Sigmoid colon (tissue), 7 donors: Measurements from ENCODE around the gene ALDH3A2. TPM values are rescaled to one million over a fixed set of nuclear protein-coding genes. Genes with fewer than 3 reads are reported as not detected.

Experiments used
- DNase-seq: peaks from one replicate; pipeline ENCODE4 v3.0.0-alpha.2; 2019
- H3K27ac ChIP-seq, 4 donors: fragments of 200-600 bp; sonication (generic); one replicate each; pipeline ENCODE4 v1.5.1; 2016 to 2019; ENCODE audit warnings: mild to moderate bottlenecking in 1 of 4
- H3K27me3 ChIP-seq, 3 donors: fragments of 200-600 bp; sonication (generic); one replicate each; pipeline ENCODE4 v1.5.1; 2019; ENCODE audit warnings: mild to moderate bottlenecking in 1 of 3
- H3K36me3 ChIP-seq, 4 donors: fragments of 200-600 bp; sonication (generic); one replicate each; pipeline ENCODE4 v1.5.1; 2016 to 2019
- H3K4me1 ChIP-seq, 4 donors: fragments of 200-600 bp; sonication (generic); one replicate each; pipeline ENCODE4 v1.5.1; 2017 to 2019
- H3K4me3 ChIP-seq, 4 donors: fragments of 200-600 bp; sonication (generic); one replicate each; pipeline ENCODE4 v1.5.1; 2017 to 2019; ENCODE audit warnings: mild to moderate bottlenecking in 2 of 4, moderate library complexity in 1 of 4
- H3K9me3 ChIP-seq, 4 donors: fragments of 200-600 bp in 3 of 4; sonication (generic) in 3 of 4; one replicate each; pipeline versions ENCODE4 v1.5.1 to v1.6.1; 2013 to 2019
- EP300 ChIP-seq, 4 donors: sonication (generic); formaldehyde crosslinking; IDR thresholded peaks; one replicate each; pipeline ENCODE4 v1.6.1; 2017; ENCODE audit warnings: antibody characterized with exemption in 4 of 4
- POLR2A ChIP-seq, 2 donors: fragments of 450-650 bp; IDR thresholded peaks; one replicate each; pipeline ENCODE4 v1.6.1; 2016; ENCODE audit warnings: antibody characterized with exemption in 2 of 2, mild to moderate bottlenecking in 2 of 2, moderate library complexity in 2 of 2
- POLR2AphosphoS5 ChIP-seq, 4 donors: sonication (generic); formaldehyde crosslinking; IDR thresholded peaks; one replicate each; pipeline ENCODE4 v1.6.1; 2017; ENCODE audit warnings: antibody characterized with exemption in 4 of 4
- WGBS, 2 donors: extraction: QIAGEN DNeasy Blood & Tissue Kit; methylation state at CpG; one replicate each; pipeline ENCODE4 v1.1.7; 2013; 5-methylcytosine and 5-hydroxymethylcytosine counted together
- intact Hi-C: fragments of 100-400 bp; cut with DNase I; formaldehyde crosslinking; loops from one replicate; pipeline ENCODE4 v1.15.1; 2023
- polyA plus RNA-seq, 3 donors: library from polyadenylated mRNA; stranded (reverse); fragments of 200-250 nt; gene quantifications; one replicate each; pipeline ENCODE4 v1.2.3, GENCODE V29; 2013
- total RNA-seq, 4 donors: library from RNA; depleted of rRNA; stranded (reverse); fragments of >200 nt; gene quantifications; one replicate each; pipeline ENCODE4 v1.1.0, GENCODE V29; 2016
- TF ChIP-seq, protein P1 (sequence below), 4 experiments: fragments of 450-650 bp in 3 of 4; fragments of 200-600 bp in 1 of 4; IDR thresholded peaks; one replicate each; pipeline ENCODE4 v1.5.1; 2016 to 2019; ENCODE audit warnings: antibody characterized with exemption in 4 of 4, mild to moderate bottlenecking in 3 of 4, moderate library complexity in 2 of 4
- donor health status: healthy with polysubstance abuse.
- donor health status: Bipolar disorder and iron deficiency.
- donor health status: healthy.

Gene ALDH3A2
- total and polyA plus RNA-seq, 7 donors: 45.0 to 104 (median 58.6) TPM

GRCh38 chr17:19706791-19707727 is 58.5 kb downstream of the ALDH3A2 start:
- H3K4me1 ChIP-seq: peaks cover 0 to 12% (median 2%) of the 10 kb centered on the region in 4 donors
- intact Hi-C loops: no loop called here
- DNase-seq: no peak
- no peak overlapping the region for H3K4me3 ChIP-seq
- H3K27me3 ChIP-seq: no peaks in the 10 kb centered on the region
- TF ChIP-seq EP300 (IDR thresholded peaks at IDR 0.05) (no peak), POLR2A (IDR thresholded peaks at IDR 0.05) (no peak), POLR2AphosphoS5 (IDR thresholded peaks at IDR 0.05) (no peak)
- TF ChIP-seq, protein P1, sequence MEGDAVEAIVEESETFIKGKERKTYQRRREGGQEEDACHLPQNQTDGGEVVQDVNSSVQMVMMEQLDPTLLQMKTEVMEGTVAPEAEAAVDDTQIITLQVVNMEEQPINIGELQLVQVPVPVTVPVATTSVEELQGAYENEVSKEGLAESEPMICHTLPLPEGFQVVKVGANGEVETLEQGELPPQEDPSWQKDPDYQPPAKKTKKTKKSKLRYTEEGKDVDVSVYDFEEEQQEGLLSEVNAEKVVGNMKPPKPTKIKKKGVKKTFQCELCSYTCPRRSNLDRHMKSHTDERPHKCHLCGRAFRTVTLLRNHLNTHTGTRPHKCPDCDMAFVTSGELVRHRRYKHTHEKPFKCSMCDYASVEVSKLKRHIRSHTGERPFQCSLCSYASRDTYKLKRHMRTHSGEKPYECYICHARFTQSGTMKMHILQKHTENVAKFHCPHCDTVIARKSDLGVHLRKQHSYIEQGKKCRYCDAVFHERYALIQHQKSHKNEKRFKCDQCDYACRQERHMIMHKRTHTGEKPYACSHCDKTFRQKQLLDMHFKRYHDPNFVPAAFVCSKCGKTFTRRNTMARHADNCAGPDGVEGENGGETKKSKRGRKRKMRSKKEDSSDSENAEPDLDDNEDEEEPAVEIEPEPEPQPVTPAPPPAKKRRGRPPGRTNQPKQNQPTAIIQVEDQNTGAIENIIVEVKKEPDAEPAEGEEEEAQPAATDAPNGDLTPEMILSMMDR (IDR thresholded peaks at IDR 0.05): no peak
- H3K27ac ChIP-seq: no peak overlapping the region
- H3K36me3 ChIP-seq: no peaks in the 10 kb centered on the region
- H3K9me3 ChIP-seq: no peaks in the 10 kb centered on the region
- WGBS, 2 donors: 87 to 91% methylated on average over 12 of the region's 12 CpGs

DNA sequence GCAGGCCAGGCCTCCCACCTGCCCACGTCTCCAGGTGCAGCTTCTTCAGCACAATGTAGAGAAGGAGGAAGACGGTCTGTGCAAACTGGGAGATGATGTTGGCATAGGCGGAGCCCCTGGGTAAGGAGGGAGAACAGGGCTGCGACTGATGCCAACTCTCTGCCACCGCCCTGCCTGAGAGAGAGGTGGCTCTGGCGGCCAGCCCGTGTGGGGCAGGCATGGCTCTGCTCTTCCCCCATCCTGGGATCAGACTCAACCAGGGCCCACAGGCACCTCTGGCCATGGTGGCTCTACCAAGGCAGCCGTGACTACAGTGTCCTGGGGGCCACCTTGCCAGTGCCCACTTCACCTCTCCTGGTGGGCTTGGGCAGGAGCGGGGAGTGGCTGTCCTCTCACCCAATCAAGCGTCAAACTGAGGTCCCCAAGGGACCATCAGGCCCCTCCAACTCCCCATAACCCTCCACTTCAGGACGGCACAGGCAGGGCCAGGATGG is 59.2 kb downstream of the ALDH3A2 start:
- Histone ChIP-seq H3K27ac (no peak overlapping the region), H3K9me3 (no peaks in the 10 kb centered on the region), H3K36me3 (no peaks in the 10 kb centered on the region), H3K4me1 (peaks cover 0 to 12% (median 2%) of the 10 kb centered on the region in 4 donors), H3K4me3 (no peak overlapping the region), H3K27me3 (no peaks in the 10 kb centered on the region)
- intact Hi-C loops: no loop called here
- DNase-seq: no peak
- TF ChIP-seq, protein P1 (IDR thresholded peaks at IDR 0.05): no peak
- TF ChIP-seq POLR2A (IDR thresholded peaks at IDR 0.05) (no peak), EP300 (IDR thresholded peaks at IDR 0.05) (no peak), POLR2AphosphoS5 (IDR thresholded peaks at IDR 0.05) (no peak)
- 44 to 82% methylated on average over 11 of the region's 11 CpGs for WGBS, 2 donors

DNA sequence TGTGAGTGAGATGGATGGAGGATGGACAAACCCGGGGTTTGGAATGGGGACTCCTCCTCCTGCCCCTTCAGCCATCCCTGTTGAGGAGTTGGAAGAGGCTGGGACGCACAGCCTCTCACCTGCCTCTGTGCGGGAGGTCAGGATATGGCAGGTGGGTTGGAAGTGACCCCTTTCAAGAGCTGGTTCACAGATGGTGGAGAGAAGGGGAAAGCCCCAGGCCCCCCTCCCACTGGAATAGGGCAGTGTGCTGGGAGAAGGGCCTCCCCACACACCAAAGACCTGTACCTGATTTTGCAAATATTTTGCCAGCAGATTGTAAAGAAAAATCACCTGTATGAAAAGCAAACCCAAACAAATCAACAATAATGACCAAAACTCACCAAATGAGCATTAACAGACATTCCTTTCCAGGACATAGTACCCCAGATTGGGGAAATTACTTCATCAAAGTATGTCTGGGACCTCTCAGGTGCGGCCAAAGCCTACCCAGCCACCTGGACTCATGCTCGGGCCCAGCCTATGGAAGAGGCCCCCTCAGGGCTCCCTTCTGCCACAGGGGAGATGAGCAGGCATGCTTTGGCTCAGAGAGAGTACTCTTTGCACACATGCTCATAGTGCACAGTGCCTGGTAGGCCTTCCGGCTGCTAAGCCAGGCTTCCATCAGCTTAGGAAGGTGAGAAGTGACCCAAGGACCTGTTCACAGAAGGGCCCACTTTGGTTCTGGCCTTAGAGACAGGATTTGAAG is 60.1 kb downstream of the ALDH3A2 start:
- 90 to 92% methylated on average over 6 of the region's 6 CpGs for WGBS, 2 donors

DNA sequence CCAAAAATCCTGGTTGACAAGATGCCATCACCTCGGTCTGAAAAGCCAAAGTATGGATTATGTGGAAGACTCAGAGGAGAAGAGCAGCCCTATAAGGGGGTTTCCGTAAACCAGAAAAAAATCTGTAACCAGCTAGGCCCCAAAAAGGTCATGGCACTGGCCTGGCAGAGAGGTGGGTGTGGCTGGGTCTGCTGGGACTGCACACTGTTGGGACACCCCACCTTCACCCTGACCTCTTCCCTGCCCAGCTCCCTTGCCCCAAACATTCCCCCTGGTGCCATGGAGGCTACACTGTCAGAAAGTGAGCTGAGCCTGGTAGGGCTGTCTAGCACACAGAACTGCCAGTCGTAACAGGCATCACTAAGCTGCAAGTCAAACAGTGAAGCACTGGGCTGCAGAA is 61.3 kb downstream of the ALDH3A2 start:
- no peaks in the 10 kb centered on the region for H3K4me1 ChIP-seq
- no peak overlapping the region for H3K4me3 ChIP-seq
- WGBS, 2 donors: 85 to 89% methylated on average over 3 of the region's 3 CpGs
- DNase-seq: no peak
- intact Hi-C loops: no loop called here
- no peaks in the 10 kb centered on the region for H3K36me3 ChIP-seq
- H3K27me3 ChIP-seq: no peaks in the 10 kb centered on the region
- H3K9me3 ChIP-seq: no peaks in the 10 kb centered on the region
- TF ChIP-seq EP300 (IDR thresholded peaks at IDR 0.05) (no peak), POLR2A (IDR thresholded peaks at IDR 0.05) (no peak), POLR2AphosphoS5 (IDR thresholded peaks at IDR 0.05) (no peak)
- TF ChIP-seq, protein P1 (IDR thresholded peaks at IDR 0.05): no peak
- no peak overlapping the region for H3K27ac ChIP-seq

More for the DNA sequence above, 60.1 kb downstream of the ALDH3A2 start:
- H3K27ac ChIP-seq: no peak overlapping the region
- H3K36me3 ChIP-seq: no peaks in the 10 kb centered on the region
- H3K4me3 ChIP-seq: no peak overlapping the region
- no peak for TF ChIP-seq POLR2AphosphoS5 (IDR thresholded peaks at IDR 0.05)
- no peak for TF ChIP-seq EP300 (IDR thresholded peaks at IDR 0.05)
- TF ChIP-seq, protein P1 (IDR thresholded peaks at IDR 0.05): no peak
- TF ChIP-seq POLR2A (IDR thresholded peaks at IDR 0.05): no peak
- DNase-seq: no peak
- peaks cover 0 to 10% (median 2%) of the 10 kb centered on the region in 4 donors for H3K4me1 ChIP-seq
- H3K9me3 ChIP-seq: no peaks in the 10 kb centered on the region
- H3K27me3 ChIP-seq: no peaks in the 10 kb centered on the region
- intact Hi-C loops: no loop called here
